ENCODE measurements around the gene TBPL2. TPM values are rescaled to one million over a fixed set of nuclear protein-coding genes. Genes with fewer than 3 reads are reported as not detected.

The TBPL2 gene
- total RNA-seq, 2 donors from 2014 or later, result not detected

GRCh38 chr14:55410876-55411275 is 29.5 kb downstream of the TBPL2 start:
- Histone ChIP-seq H3K4me1 (replicated peaks) (no peaks in the 10 kb centered on the region), H3K27ac (peak overlapping the region; percentile 79 to 86), H3K4me3 (peak overlapping the region; percentile 68 to 99), H3K9me3 (no peaks in the 10 kb centered on the region), H3K27me3 (replicated peaks; ENCODE audit: insufficient read depth) (no peaks in the 10 kb centered on the region), H3K36me3 (no peaks in the 10 kb centered on the region)
- TF ChIP-seq POLR2AphosphoS5 (IDR thresholded peaks at IDR 0.05) (no peak), POLR2A (IDR thresholded peaks at IDR 0.05) (no peak), CTCF (IDR thresholded peaks at IDR 0.05) (no peak)
- 10% methylated on average over 4 of the region's 4 CpGs for WGBS
- intact Hi-C loops (cut with DNase I), result loop anchor here (10.0 kb wide), 1 partner anchor 136 kb away; the partner anchor contains the start of gene FBXO34
- DNase-seq (ENCODE audit: low spot score), result no peak

- TF ChIP-seq POLR2A (IDR thresholded peaks at IDR 0.05), result no peak
- no peak for TF ChIP-seq POLR2AphosphoS5 (IDR thresholded peaks at IDR 0.05)
- no peak for TF ChIP-seq CTCF (IDR thresholded peaks at IDR 0.05)
- no peak overlapping the region for H3K27ac ChIP-seq
- H3K27me3 ChIP-seq (replicated peaks; ENCODE audit: insufficient read depth), result no peaks in the 10 kb centered on the region
- intact Hi-C loops (cut with DNase I), result no loop called here
- no peak for DNase-seq (ENCODE audit: low spot score)
- H3K4me3 ChIP-seq, result no peak overlapping the region
- H3K9me3 ChIP-seq, result no peaks in the 10 kb centered on the region
- no peaks in the 10 kb centered on the region for H3K36me3 ChIP-seq
- H3K4me1 ChIP-seq (replicated peaks), result no peaks in the 10 kb centered on the region
- WGBS, result 83% methylated on average over 5 of the region's 5 CpGs
Observed at GRCh38 chr14:55404173-55404854, 36.1 kb downstream of the TBPL2 start.

- WGBS, result 87% methylated on average over 6 of the region's 6 CpGs
- no peak overlapping the region for H3K27ac ChIP-seq
- intact Hi-C loops (cut with DNase I), result no loop called here
- no peak for TF ChIP-seq POLR2AphosphoS5 (IDR thresholded peaks at IDR 0.05)
- no peaks in the 10 kb centered on the region for H3K27me3 ChIP-seq (replicated peaks; ENCODE audit: insufficient read depth)
- H3K9me3 ChIP-seq, result no peaks in the 10 kb centered on the region
- H3K36me3 ChIP-seq, result no peaks in the 10 kb centered on the region
- no peaks in the 10 kb centered on the region for H3K4me1 ChIP-seq (replicated peaks)
- H3K4me3 ChIP-seq, result no peak overlapping the region
- DNase-seq (ENCODE audit: low spot score), result no peak
Observed at GRCh38 chr14:55401751-55402150, 38.7 kb downstream of the TBPL2 start.

GRCh38 chr14:55399852-55400251 is 40.6 kb downstream of the TBPL2 start:
- TF ChIP-seq POLR2A (IDR thresholded peaks at IDR 0.05), result no peak
- intact Hi-C loops (cut with DNase I), result no loop called here
- Histone ChIP-seq H3K36me3 (no peaks in the 10 kb centered on the region), H3K27me3 (replicated peaks; ENCODE audit: insufficient read depth) (no peaks in the 10 kb centered on the region), H3K27ac (no peak overlapping the region), H3K4me3 (no peak overlapping the region), H3K9me3 (no peaks in the 10 kb centered on the region), H3K4me1 (replicated peaks) (no peaks in the 10 kb centered on the region)
- DNase-seq (ENCODE audit: low spot score), result no peak
- 78% methylated on average over 2 of the region's 2 CpGs for WGBS

- TF ChIP-seq POLR2A (IDR thresholded peaks at IDR 0.05), result no peak
- TF ChIP-seq CTCF (IDR thresholded peaks at IDR 0.05), result no peak
- no peak for TF ChIP-seq POLR2AphosphoS5 (IDR thresholded peaks at IDR 0.05)
- H3K27me3 ChIP-seq (replicated peaks; ENCODE audit: insufficient read depth), result no peaks in the 10 kb centered on the region
- no peak overlapping the region for H3K27ac ChIP-seq
- intact Hi-C loops (cut with DNase I), result no loop called here
- DNase-seq (ENCODE audit: low spot score), result no peak
- H3K9me3 ChIP-seq, result no peaks in the 10 kb centered on the region
- no peak overlapping the region for H3K4me3 ChIP-seq
- no peaks in the 10 kb centered on the region for H3K4me1 ChIP-seq (replicated peaks)
- H3K36me3 ChIP-seq, result no peaks in the 10 kb centered on the region
- WGBS, result 93% methylated on average over 1 of the region's 1 CpG
Observed at GRCh38 chr14:55399183-55399582, 41.2 kb downstream of the TBPL2 start.

- intact Hi-C loops (cut with DNase I), result no loop called here
- no peak for DNase-seq (ENCODE audit: low spot score)
- TF ChIP-seq POLR2AphosphoS5 (IDR thresholded peaks at IDR 0.05), result peak; percentile 47
- no peak for TF ChIP-seq CTCF (IDR thresholded peaks at IDR 0.05)
- no peak overlapping the region for H3K27ac ChIP-seq
- no peaks in the 10 kb centered on the region for H3K27me3 ChIP-seq (replicated peaks; ENCODE audit: insufficient read depth)
- no peaks in the 10 kb centered on the region for H3K9me3 ChIP-seq
- no peak overlapping the region for H3K4me3 ChIP-seq
- H3K36me3 ChIP-seq, result no peaks in the 10 kb centered on the region
- no peaks in the 10 kb centered on the region for H3K4me1 ChIP-seq (replicated peaks)
- 83% methylated on average over 5 of the region's 5 CpGs for WGBS
Observed at GRCh38 chr14:55398679-55399078, 41.7 kb downstream of the TBPL2 start.
